ENCODE measurements around the gene DCBLD1. TPM values are rescaled to one million over a fixed set of nuclear protein-coding genes. Genes with fewer than 3 reads are reported as not detected.

The DCBLD1 gene
- polyA plus RNA-seq, 1 donor: 14.2 TPM

DNA sequence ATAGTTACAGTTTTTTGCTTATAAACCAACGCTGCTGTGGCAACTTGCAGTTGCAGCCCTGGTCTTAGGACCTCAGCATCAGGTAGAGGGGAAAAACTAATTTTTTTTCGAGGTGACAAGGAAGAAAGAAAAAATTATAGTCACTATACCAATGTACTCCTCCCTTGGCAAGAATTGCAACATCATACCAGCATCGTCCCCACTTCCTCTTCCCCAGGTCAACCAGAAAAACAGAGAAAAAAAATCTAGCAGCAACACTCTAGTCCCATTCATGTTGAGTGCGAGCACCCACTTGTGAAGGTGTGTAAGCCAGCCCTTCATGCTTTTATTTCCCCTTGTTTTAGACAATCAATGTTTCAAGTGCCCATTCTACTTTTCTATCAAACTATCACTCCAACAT, 13.1 kb upstream of the DCBLD1 start:
- no peak for DNase-seq
- 100% methylated on average over 1 of the region's 4 CpGs for WGBS (ENCODE audit: insufficient coverage, low lambda C conversion rate)
- Histone ChIP-seq H3K27ac (ENCODE audit: low read length) (no peak overlapping the region), H3K36me3 (ENCODE audit: control insufficient read depth, insufficient read depth, low read length) (no peaks in the 10 kb centered on the region), H3K4me1 (ENCODE audit: control insufficient read depth, insufficient read depth, low read length) (no peaks in the 10 kb centered on the region), H3K9me3 (ENCODE audit: control insufficient read depth, low read depth, low read length) (no peaks in the 10 kb centered on the region), H3K4me3 (ENCODE audit: low read length) (no peak overlapping the region), H3K27me3 (ENCODE audit: control insufficient read depth, insufficient read depth, low read length) (no peaks in the 10 kb centered on the region)

DNA sequence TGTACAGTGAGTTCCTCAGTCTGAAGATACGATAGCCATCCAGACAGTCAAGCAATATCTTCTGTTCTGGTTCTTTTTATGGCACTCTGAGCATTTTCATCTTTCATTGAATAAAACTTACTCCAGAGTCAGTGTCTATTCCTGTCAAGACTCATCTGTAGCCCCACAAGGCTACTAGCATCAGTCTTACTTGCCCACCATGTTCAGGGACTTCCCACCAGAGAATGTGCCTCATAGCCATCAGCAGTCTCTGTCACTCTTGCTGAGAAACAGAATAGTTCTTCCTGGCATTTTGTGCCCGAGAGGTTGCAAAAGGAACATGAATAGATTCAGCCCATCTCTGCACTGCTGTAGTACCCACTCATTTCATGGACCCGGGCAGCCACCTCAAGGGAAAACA, 12.7 kb upstream of the DCBLD1 start:
- Histone ChIP-seq H3K27ac (ENCODE audit: low read length) (no peak overlapping the region), H3K36me3 (ENCODE audit: control insufficient read depth, insufficient read depth, low read length) (no peaks in the 10 kb centered on the region), H3K27me3 (ENCODE audit: control insufficient read depth, insufficient read depth, low read length) (no peaks in the 10 kb centered on the region), H3K4me3 (ENCODE audit: low read length) (no peak overlapping the region), H3K9me3 (ENCODE audit: control insufficient read depth, low read depth, low read length) (no peaks in the 10 kb centered on the region), H3K4me1 (ENCODE audit: control insufficient read depth, insufficient read depth, low read length) (no peaks in the 10 kb centered on the region)
- WGBS (ENCODE audit: insufficient coverage, low lambda C conversion rate): no CpG with 5 or more reads among the region's 3 CpGs
- DNase-seq: no peak

DNA sequence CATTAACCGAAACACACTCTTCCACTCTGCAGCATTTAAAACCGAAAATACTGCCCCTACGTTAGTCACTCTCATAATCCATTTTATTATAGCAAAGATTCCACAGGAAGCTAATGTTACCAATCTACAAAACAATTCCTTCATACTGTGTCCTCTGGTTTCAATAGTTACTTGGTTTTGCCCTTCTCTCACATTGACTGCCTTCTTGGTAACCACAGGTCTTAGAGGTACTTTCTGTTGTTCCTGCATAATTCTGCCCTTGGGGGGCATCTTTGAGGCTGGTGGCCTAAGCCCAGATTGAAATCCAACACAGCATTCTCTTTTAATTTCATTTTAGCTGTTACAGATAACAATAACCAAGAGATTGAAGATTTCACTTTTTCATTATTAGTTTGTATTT, 9.8 kb upstream of the DCBLD1 start:
- Histone ChIP-seq H3K4me3 (ENCODE audit: low read length) (no peak overlapping the region), H3K9me3 (ENCODE audit: control insufficient read depth, low read depth, low read length) (no peaks in the 10 kb centered on the region), H3K4me1 (ENCODE audit: control insufficient read depth, insufficient read depth, low read length) (no peaks in the 10 kb centered on the region), H3K27me3 (ENCODE audit: control insufficient read depth, insufficient read depth, low read length) (no peaks in the 10 kb centered on the region), H3K27ac (ENCODE audit: low read length) (no peak overlapping the region), H3K36me3 (ENCODE audit: control insufficient read depth, insufficient read depth, low read length) (no peaks in the 10 kb centered on the region)
- no peak for DNase-seq
- WGBS (ENCODE audit: insufficient coverage, low lambda C conversion rate): no CpG with 5 or more reads among the region's 3 CpGs

DNA sequence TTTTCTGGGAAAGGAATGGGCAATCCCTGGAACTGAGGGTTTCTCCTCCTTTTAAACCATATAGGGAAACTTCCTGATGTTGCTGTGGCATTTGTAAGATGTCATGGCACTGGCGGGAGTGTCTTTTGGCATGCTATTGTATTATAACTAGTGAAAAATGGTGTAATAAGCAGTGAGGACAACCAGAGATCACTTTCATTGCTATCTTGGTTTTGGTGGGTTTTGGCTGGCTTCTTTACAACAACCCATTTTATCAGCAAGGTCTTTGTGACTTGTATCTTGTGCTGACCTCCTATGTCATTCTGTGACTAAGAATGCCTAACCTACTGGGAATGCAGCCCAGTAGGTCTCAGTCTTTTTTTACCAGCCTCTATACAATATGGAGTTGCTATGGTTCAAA, 9.1 kb upstream of the DCBLD1 start:
- Histone ChIP-seq H3K4me3 (ENCODE audit: low read length) (no peak overlapping the region), H3K27ac (ENCODE audit: low read length) (no peak overlapping the region), H3K27me3 (ENCODE audit: control insufficient read depth, insufficient read depth, low read length) (no peaks in the 10 kb centered on the region), H3K9me3 (ENCODE audit: control insufficient read depth, low read depth, low read length) (no peaks in the 10 kb centered on the region), H3K4me1 (ENCODE audit: control insufficient read depth, insufficient read depth, low read length) (peaks cover 6% of the 10 kb centered on the region), H3K36me3 (ENCODE audit: control insufficient read depth, insufficient read depth, low read length) (no peaks in the 10 kb centered on the region)
- WGBS (ENCODE audit: insufficient coverage, low lambda C conversion rate): no CpG with 5 or more reads among the region's 1 CpG
- DNase-seq: no peak

DNA sequence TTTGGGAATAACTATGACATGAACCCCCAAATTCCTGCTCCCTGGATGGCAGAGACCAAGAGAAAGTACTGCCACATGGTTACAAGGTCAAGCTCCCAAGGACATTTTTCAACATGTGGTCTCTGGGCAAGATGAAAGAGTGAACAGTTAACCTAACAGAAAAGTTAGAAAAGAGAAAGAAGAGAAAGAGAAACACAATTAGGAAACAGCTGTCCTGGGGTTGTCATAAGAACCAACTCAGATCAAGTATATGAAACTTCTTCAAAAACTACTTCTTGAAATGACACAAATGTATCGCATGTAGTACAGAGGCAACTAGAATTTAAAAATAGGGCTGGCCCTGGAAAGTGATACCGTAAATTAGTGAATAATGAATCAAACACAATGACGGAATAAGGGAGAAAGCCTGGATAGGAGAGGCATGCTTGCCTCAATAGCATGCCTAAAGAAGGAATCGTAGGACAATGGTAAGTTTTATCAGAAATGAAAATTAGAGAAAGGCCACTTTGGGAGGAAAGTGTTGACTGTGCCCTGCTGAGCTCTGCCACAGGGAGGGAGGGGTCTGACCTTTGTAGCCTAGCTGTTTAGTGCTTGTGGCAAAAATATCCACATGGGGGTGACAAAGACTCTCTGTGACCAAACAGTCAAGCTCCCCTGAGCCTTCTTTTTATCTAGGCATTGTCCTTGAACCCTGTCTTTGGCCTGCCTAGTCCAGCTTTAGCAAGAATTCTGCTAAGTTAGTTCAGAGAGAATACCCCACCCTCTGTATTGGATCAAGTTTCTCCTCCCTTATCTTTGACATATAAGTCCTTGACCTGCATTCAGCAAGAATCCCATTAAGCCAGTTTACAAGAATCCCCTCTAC, 4.3 kb upstream of the DCBLD1 start:
- no CpG with 5 or more reads among the region's 4 CpGs for WGBS (ENCODE audit: insufficient coverage, low lambda C conversion rate)
- H3K4me1 ChIP-seq (ENCODE audit: control insufficient read depth, insufficient read depth, low read length): peaks cover 15% of the 10 kb centered on the region
- no peaks in the 10 kb centered on the region for H3K27me3 ChIP-seq (ENCODE audit: control insufficient read depth, insufficient read depth, low read length)
- H3K36me3 ChIP-seq (ENCODE audit: control insufficient read depth, insufficient read depth, low read length): no peaks in the 10 kb centered on the region
- no peak overlapping the region for H3K27ac ChIP-seq (ENCODE audit: low read length)
- H3K4me3 ChIP-seq (ENCODE audit: low read length): no peak overlapping the region
- H3K9me3 ChIP-seq (ENCODE audit: control insufficient read depth, low read depth, low read length): no peaks in the 10 kb centered on the region
- DNase-seq: peak; percentile 62 to 70

DNA sequence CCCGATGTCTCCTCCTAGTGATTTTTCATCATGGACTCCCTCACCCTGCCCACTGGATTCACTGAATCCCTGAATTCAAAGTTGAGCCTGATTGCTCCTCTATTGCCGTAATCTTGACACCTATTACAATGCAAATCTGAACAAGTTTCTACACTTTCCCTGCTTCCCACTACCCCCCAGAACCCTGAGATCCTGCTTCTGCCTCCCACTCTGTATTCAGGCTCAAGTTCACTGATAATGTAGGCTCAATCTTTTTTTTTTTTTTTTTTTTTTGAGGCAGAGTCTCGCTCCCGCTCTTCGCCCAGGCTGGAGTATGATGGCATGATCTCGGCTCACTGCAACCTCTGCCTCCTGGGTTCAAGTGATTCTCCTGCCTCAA, 3.6 kb upstream of the DCBLD1 start:
- Histone ChIP-seq H3K27ac (ENCODE audit: low read length) (no peak overlapping the region), H3K27me3 (ENCODE audit: control insufficient read depth, insufficient read depth, low read length) (no peaks in the 10 kb centered on the region), H3K9me3 (ENCODE audit: control insufficient read depth, low read depth, low read length) (no peaks in the 10 kb centered on the region), H3K4me1 (ENCODE audit: control insufficient read depth, insufficient read depth, low read length) (peaks cover 15% of the 10 kb centered on the region), H3K4me3 (ENCODE audit: low read length) (no peak overlapping the region), H3K36me3 (ENCODE audit: control insufficient read depth, insufficient read depth, low read length) (no peaks in the 10 kb centered on the region)
- no CpG with 5 or more reads among the region's 6 CpGs for WGBS (ENCODE audit: insufficient coverage, low lambda C conversion rate)
- DNase-seq: no peak

DNA sequence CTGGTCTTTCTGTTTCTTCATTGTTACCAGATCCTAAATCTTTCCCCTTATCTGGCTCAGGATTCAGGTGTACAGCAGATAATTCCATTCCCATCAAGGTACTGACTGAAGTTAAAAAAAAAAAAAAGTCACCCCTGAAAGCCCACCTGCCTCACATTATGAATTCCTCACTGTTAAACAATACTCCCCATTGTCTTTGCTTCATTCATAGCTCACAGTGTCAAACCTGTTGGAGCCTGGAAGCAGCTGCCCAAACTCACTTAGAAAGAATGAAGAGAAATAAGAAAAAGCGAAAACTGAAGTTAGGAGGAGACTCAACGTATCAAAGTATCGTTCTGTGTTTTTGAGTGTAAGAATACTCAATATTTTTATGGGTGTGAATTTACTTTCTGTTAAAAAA, 1.8 kb upstream of the DCBLD1 start:
- H3K36me3 ChIP-seq (ENCODE audit: control insufficient read depth, insufficient read depth, low read length): no peaks in the 10 kb centered on the region
- DNase-seq: no peak
- no CpG with 5 or more reads among the region's 3 CpGs for WGBS (ENCODE audit: insufficient coverage, low lambda C conversion rate)
- H3K27me3 ChIP-seq (ENCODE audit: control insufficient read depth, insufficient read depth, low read length): no peaks in the 10 kb centered on the region
- H3K27ac ChIP-seq (ENCODE audit: low read length): no peak overlapping the region
- H3K4me1 ChIP-seq (ENCODE audit: control insufficient read depth, insufficient read depth, low read length): peaks cover 24% of the 10 kb centered on the region
- no peaks in the 10 kb centered on the region for H3K9me3 ChIP-seq (ENCODE audit: control insufficient read depth, low read depth, low read length)
- H3K4me3 ChIP-seq (ENCODE audit: low read length): no peak overlapping the region

DNA sequence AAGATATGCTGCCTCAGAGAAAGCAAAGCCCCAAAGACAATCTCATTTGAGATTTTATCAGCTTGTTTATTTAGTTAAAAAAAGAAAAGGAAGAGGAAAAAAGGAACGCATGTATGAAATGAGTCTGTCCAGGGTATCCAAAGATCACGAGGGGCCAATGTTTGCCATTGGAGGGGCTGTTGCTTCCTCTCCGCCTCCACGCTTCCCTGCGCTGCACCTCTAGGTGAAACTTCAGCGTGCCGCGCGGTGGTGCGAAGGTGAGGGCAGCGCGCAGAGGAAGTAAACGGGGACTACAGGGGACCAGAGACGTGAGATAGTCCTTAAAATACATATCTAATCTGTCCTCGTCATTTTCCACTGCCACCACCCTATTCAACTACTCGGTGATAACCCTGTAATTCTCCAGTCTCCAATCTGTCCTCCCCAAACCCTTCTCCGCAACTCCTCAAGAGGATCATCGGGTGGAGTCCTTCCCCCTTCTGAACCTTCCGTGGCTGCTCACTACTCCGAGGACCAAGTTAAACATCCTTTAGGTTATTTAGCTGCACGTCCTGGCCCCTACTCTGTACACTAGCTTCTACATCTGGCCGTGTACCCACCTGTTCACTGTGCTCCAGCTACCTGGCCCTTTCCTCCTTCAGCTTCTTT, 1.1 kb upstream of the DCBLD1 start:
- Histone ChIP-seq H3K27me3 (ENCODE audit: control insufficient read depth, insufficient read depth, low read length) (no peaks in the 10 kb centered on the region), H3K9me3 (ENCODE audit: control insufficient read depth, low read depth, low read length) (no peaks in the 10 kb centered on the region), H3K4me3 (ENCODE audit: low read length) (peak overlapping the region; percentile 53), H3K36me3 (ENCODE audit: control insufficient read depth, insufficient read depth, low read length) (no peaks in the 10 kb centered on the region), H3K4me1 (ENCODE audit: control insufficient read depth, insufficient read depth, low read length) (peaks cover 24% of the 10 kb centered on the region), H3K27ac (ENCODE audit: low read length) (peak overlapping the region; percentile 71)
- 0% methylated on average over 1 of the region's 22 CpGs for WGBS (ENCODE audit: insufficient coverage, low lambda C conversion rate)
- peak in 1 of 2 donors; percentile 60 for DNase-seq

DNA sequence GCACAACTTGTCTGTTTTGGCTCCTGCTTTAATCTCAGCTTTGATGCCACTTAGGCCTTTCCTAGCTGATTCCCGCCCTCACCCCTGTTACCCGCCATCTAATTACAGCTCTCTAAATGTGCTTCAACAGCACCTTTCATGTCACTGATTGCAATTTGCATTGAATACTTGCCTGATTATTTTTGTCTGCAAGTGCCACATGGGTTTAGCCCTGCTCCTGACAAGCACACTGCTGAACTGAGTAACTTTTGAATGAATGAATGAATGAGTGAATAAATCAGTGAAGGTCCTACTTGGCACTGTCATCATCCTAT, 591 bp upstream of the DCBLD1 start:
- H3K36me3 ChIP-seq (ENCODE audit: control insufficient read depth, insufficient read depth, low read length): peaks cover under 1% of the 10 kb centered on the region
- no peaks in the 10 kb centered on the region for H3K27me3 ChIP-seq (ENCODE audit: control insufficient read depth, insufficient read depth, low read length)
- H3K4me3 ChIP-seq (ENCODE audit: low read length): peak overlapping the region; percentile 53
- DNase-seq: no peak
- H3K4me1 ChIP-seq (ENCODE audit: control insufficient read depth, insufficient read depth, low read length): peaks cover 24% of the 10 kb centered on the region
- peak overlapping the region; percentile 71 for H3K27ac ChIP-seq (ENCODE audit: low read length)
- no peaks in the 10 kb centered on the region for H3K9me3 ChIP-seq (ENCODE audit: control insufficient read depth, low read depth, low read length)
- WGBS (ENCODE audit: insufficient coverage, low lambda C conversion rate): no CpG with 5 or more reads among the region's 2 CpGs

DNA sequence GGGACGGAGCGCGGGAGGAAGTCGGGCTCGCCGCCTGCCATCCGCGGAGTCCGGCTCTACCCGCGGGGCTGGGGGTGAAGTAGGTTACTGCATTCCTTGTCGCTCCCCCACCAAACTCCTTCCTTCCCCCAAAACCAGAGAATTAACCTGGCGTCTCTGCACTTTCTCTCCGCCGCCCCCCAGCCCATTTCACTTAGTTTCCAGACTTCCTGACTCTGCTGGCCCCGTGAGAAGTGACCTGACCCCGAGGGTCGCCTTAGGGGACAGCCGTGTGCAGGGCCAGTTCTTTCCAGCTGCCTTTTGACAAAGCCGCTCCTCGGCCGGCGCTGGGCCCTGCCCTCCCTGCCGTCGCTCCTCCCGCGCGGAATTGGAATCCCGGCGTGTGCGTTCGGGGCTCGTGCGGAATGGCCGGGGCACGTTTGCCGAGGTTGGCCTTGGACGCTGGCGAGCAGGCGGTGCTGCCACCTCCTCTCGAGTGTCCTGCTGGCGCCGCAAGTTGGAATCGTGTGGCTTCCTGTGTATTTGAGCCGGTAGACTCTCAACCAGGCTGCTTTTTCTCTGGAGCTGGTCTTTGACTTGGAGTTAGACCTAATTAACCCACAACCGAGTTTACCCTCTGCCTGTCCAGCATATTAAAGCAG, 650 bp downstream of the DCBLD1 start:
- peak overlapping the region; percentile 76 for H3K4me3 ChIP-seq (ENCODE audit: low read length)
- no peaks in the 10 kb centered on the region for H3K27me3 ChIP-seq (ENCODE audit: control insufficient read depth, insufficient read depth, low read length)
- peaks cover 21% of the 10 kb centered on the region for H3K4me1 ChIP-seq (ENCODE audit: control insufficient read depth, insufficient read depth, low read length)
- WGBS (ENCODE audit: insufficient coverage, low lambda C conversion rate): no CpG with 5 or more reads among the region's 46 CpGs
- peak overlapping the region; percentile 85 for H3K27ac ChIP-seq (ENCODE audit: low read length)
- no peaks in the 10 kb centered on the region for H3K9me3 ChIP-seq (ENCODE audit: control insufficient read depth, low read depth, low read length)
- DNase-seq: peak in 1 of 2 donors; percentile 77
- peaks cover 4% of the 10 kb centered on the region for H3K36me3 ChIP-seq (ENCODE audit: control insufficient read depth, insufficient read depth, low read length)

All from large intestine (tissue), 3 donors.